Measurements from ENCODE around the gene SLC35E2B.
"Not testable (repeated sequence)": the region's sequence is repeated elsewhere in the genome, so short reads cannot be mapped to it uniquely, and the experiment has no call there.

SLC35E2B gene

GRCh38 chr1:1692714-1693647 is at the start of gene SLC35E2B:
TSS of gene SLC35E2B (minus strand) at chr1:1692795. CDS start at chr1:1676699, 16,096 bp downstream.
- peak; percentile 97 for DNase-seq

- not testable (repeated sequence) for DNase-seq
Measured at GRCh38 chr1:1741013-1741412, 48.4 kb upstream of the SLC35E2B start.

GRCh38 chr1:1738799-1739337 is 46.3 kb upstream of the SLC35E2B start:
- not testable (repeated sequence) for DNase-seq

GRCh38 chr1:1737675-1738590 is 45.3 kb upstream of the SLC35E2B start:
- not testable (repeated sequence) for DNase-seq

GRCh38 chr1:1732381-1732780 is 39.8 kb upstream of the SLC35E2B start:
- no peak for DNase-seq

- DNase-seq, result no peak
Measured at GRCh38 chr1:1730870-1731269, 38.3 kb upstream of the SLC35E2B start.

- DNase-seq, result not testable (repeated sequence)
Measured at GRCh38 chr1:1730230-1730629, 37.6 kb upstream of the SLC35E2B start.

GRCh38 chr1:1729116-1729816 is 36.7 kb upstream of the SLC35E2B start:
- not testable (repeated sequence) for DNase-seq

GRCh38 chr1:1728308-1729005 is 35.9 kb upstream of the SLC35E2B start:
- DNase-seq, result not testable (repeated sequence)

- not testable (repeated sequence) for DNase-seq
Measured at GRCh38 chr1:1727131-1727651, 34.6 kb upstream of the SLC35E2B start.

GRCh38 chr1:1726088-1726487 is 33.5 kb upstream of the SLC35E2B start:
- not testable (repeated sequence) for DNase-seq

- DNase-seq, result peak; percentile 99
Measured at GRCh38 chr1:1724035-1724864, 31.7 kb upstream of the SLC35E2B start, which contains the start of gene CDK11A. TSS of gene CDK11A (minus strand) at chr1:1724357. CDS start at chr1:1722818, 1,539 bp downstream.

- no peak for DNase-seq
Measured at GRCh38 chr1:1721201-1721600, 28.6 kb upstream of the SLC35E2B start.

- not testable (repeated sequence) for DNase-seq
Measured at GRCh38 chr1:1715109-1715883, 22.7 kb upstream of the SLC35E2B start.

- not testable (repeated sequence) for DNase-seq
Measured at GRCh38 chr1:1707897-1708296, 15.3 kb upstream of the SLC35E2B start.

GRCh38 chr1:1707241-1707640 is 14.6 kb upstream of the SLC35E2B start:
- DNase-seq, result not testable (repeated sequence)

GRCh38 chr1:1705623-1706022 is 13.0 kb upstream of the SLC35E2B start:
- DNase-seq, result not testable (repeated sequence)

GRCh38 chr1:1704284-1704957 is 11.8 kb upstream of the SLC35E2B start:
- DNase-seq, result not testable (repeated sequence)

- DNase-seq, result no peak
Measured at GRCh38 chr1:1703796-1704195, 11.2 kb upstream of the SLC35E2B start.

Data from eye (tissue), 1 donor.